Ishikawa (cell line): ENCODE data around the gene LRRC71.

ENCODE experiments used
- CEBPB ChIP-seq: IDR thresholded peaks from 2 replicates; pipeline ENCODE4 v1.6.1; 2012
- CREB1 ChIP-seq: IDR thresholded peaks from 2 replicates; pipeline ENCODE4 v1.6.1; 2012; ENCODE audit warnings: low read depth
- EGR1 ChIP-seq: IDR thresholded peaks from 2 replicates; pipeline ENCODE4 v1.6.1; 2012
- EP300 ChIP-seq: IDR thresholded peaks from 2 replicates; pipeline ENCODE4 v1.6.1; 2012; ENCODE audit warnings: borderline replicate concordance
- FOXM1 ChIP-seq: IDR thresholded peaks from 2 replicates; pipeline ENCODE4 v1.6.1; 2012; ENCODE audit warnings: low read depth, borderline replicate concordance
- MAX ChIP-seq: IDR thresholded peaks from 2 replicates; pipeline ENCODE4 v1.6.1; 2012
- NFIC ChIP-seq: IDR thresholded peaks from 2 replicates; pipeline ENCODE4 v1.6.1; 2012
- RAD21 ChIP-seq: IDR thresholded peaks from 2 replicates; pipeline ENCODE4 v1.6.1; 2012; ENCODE audit warnings: low read depth
- REST ChIP-seq: IDR thresholded peaks from 2 replicates; pipeline ENCODE4 v1.6.1; 2012; ENCODE audit warnings: low read depth, mild to moderate bottlenecking
- TAF1 ChIP-seq: IDR thresholded peaks from 2 replicates; pipeline ENCODE4 v1.6.1; 2012; ENCODE audit warnings: low read depth, mild to moderate bottlenecking
- TCF12 ChIP-seq: IDR thresholded peaks from 2 replicates; pipeline ENCODE4 v1.6.1; 2012; ENCODE audit warnings: low read depth
- TEAD4 ChIP-seq: IDR thresholded peaks from 2 replicates; pipeline ENCODE4 v1.6.1; 2012
- USF1 ChIP-seq: IDR thresholded peaks from 2 replicates; pipeline ENCODE4 v1.6.1; 2012
- YY1 ChIP-seq: IDR thresholded peaks from 2 replicates; pipeline ENCODE4 v1.6.1; 2012; ENCODE audit warnings: low read depth
- ZBTB7A ChIP-seq: IDR thresholded peaks from 2 replicates; pipeline ENCODE4 v1.6.1; 2012; ENCODE audit warnings: low read depth

Gene LRRC71

GRCh38 chr1:156949127-156949526 lies 28.7 kb downstream of the LRRC71 start:
- TF ChIP-seq RAD21 (no peak), EGR1 (no peak), TEAD4 (no peak), CREB1 (no peak), EP300 (no peak), USF1 (no peak)

GRCh38 chr1:156951371-156951770 lies 30.9 kb downstream of the LRRC71 start:
- no peak for TF ChIP-seq CREB1
- no peak for TF ChIP-seq REST

- TF ChIP-seq TAF1 (no peak), RAD21 (no peak), NFIC (no peak), TCF12 (no peak), MAX (no peak), YY1 (no peak), EGR1 (no peak), USF1 (no peak), CREB1 (no peak), ZBTB7A (no peak), FOXM1 (no peak), TEAD4 (no peak), REST (no peak)
Observed at GRCh38 chr1:156953571-156953970, 33.1 kb downstream of the LRRC71 start.

- TF ChIP-seq USF1 (no peak), YY1 (no peak), REST (no peak), ZBTB7A (no peak)
Observed at GRCh38 chr1:156956333-156956732, 35.9 kb downstream of the LRRC71 start.

- TF ChIP-seq TCF12 (no peak), EP300 (no peak), CEBPB (no peak), TAF1 (no peak), MAX (no peak), USF1 (no peak), EGR1 (no peak), ZBTB7A (no peak), TEAD4 (no peak), REST (no peak), NFIC (no peak), RAD21 (no peak), CREB1 (no peak), YY1 (no peak)
Observed at GRCh38 chr1:156957634-156958033, 37.2 kb downstream of the LRRC71 start.
